IPS-18c (cell line): ENCODE data around the gene PEX5L.

Experiments
- H3K4me3 ChIP-seq: 2 replicates; pipeline ENCODE4 v1.7.0; 2013; ENCODE audit warnings: low read depth, mild to moderate bottlenecking, low read length, moderate library complexity; ENCODE audit not compliant: insufficient read depth
- H3K9me3 ChIP-seq: one replicate; pipeline ENCODE4 v1.6.1; 2013; ENCODE audit warnings: mild to moderate bottlenecking, low read length, moderate library complexity; ENCODE audit not compliant: control insufficient read depth, insufficient read depth

The PEX5L gene

DNA sequence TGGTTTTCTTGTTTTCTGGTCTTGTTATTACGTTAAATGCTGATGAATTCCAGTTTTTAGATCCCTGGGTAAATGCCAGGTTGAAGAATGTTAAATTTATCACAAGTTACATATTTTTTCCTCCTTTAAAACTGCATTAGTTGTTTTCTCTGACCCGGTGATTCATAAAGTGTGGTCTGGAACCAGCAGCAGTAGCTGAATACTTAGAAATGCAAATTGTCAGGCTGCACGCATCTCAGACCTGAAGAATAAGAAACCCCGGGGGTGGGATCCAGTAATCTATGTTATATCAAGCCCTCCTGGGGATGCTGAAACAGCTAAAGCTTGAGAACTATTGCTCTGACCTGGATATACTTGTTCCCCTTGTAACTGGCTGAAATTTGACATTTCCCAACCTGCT, 69.1 kb downstream of the PEX5L start:
- H3K9me3 ChIP-seq = peaks cover 2% of the 10 kb centered on the region
- H3K4me3 ChIP-seq = no peak overlapping the region

DNA sequence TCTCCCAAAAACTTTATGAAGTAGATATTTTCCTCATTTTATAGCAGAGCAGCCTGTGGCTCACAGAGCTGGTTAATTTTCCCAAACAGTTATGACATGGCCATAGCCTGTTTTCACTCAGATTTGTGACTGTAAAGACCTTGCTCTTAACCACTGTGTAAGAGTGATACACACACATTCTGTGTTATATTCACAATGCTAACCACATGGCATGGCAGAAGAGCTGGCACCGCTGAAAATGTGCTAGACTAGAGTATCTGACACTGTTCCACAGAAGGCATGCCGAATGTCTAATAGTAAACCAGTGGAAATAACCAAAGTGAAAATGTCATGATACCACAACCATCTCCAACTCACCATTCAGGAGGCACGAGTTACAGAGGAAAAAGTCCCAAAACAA, 71.8 kb downstream of the PEX5L start:
- no peak overlapping the region for H3K4me3 ChIP-seq
- peaks cover 2% of the 10 kb centered on the region for H3K9me3 ChIP-seq

DNA sequence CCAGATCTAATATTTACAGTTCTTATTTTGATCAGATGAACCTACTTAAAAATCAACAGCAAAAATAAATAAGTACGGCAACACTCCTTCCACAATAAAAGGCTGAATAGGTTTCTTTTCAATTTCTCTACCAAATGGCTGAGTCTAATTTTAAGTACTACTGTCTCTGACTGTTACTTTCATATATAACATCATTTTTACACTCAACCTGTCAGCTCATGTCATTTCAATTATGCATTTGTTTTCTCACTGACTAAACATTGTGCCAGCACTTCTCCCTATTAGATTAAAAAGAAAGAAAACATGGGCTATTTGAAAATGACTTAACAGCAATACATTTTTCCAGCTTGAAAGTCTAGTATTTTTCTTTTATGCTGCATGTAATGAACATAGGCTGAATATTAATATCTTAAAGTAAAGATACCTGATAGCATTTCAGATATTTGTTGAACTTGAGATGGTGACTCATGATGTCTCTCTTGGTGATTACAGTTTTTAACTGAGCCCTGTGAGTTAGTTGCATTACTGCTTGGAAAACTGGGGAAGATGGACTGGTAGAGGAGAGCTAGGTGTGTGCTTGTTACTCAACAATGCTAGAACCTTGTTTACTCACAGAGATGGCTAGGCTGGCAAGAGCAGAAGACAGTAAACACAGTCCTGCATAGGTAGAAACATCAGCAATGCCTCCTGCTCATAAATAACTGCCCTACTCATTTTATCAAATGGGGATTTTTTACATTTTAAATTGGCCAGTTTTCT, 73.9 kb downstream of the PEX5L start:
- Histone ChIP-seq H3K4me3 (no peak overlapping the region), H3K9me3 (peaks cover 2% of the 10 kb centered on the region)

DNA sequence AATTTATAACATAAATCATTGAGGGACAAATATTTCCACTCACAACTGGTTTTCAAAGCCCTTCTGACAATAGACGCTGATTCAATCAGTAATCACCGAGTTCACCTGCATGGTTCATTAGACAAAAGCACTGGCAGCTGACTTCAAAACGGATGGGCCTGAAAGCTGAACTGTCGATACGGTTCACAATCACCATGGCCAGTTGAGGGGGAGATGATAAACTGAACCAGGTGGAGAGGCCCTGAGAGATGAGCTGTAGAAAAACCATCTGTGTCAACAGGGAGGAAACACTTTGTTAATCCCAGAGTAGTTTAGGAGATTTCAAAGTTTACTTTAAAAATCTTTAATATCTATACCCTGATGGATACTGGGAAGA, 75.0 kb downstream of the PEX5L start:
- Histone ChIP-seq H3K9me3 (peaks cover 2% of the 10 kb centered on the region), H3K4me3 (no peak overlapping the region)

DNA sequence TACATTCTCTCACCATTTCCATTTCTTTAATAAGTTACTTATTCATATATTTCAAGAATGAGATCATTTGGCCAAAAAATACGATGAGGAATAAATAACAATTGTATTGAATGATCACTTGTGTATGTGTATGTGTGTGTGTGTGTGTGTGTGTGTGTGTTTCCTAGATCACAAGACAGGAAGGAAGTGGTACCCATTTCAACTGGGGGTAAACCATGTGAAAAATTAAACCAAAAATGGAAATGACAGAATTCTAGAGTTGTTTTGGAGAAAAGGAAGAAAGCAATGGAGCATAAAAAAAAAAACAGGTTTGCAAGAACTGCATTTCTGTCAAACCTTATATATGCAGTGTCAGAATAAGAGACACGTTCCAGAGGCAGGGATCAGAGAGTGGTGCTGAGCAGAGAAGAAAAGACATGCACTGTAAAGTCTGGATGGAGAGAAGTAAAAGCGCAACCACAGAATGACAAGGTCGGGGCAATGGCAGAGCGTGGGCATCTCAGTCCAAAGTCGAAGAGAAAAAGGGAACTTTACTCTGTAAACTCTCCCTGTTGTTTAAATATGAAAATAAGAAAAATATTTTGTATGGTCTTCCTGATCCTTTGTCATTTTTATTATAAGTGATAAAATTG, 75.5 kb downstream of the PEX5L start:
- H3K4me3 ChIP-seq = no peak overlapping the region
- peaks cover 2% of the 10 kb centered on the region for H3K9me3 ChIP-seq

DNA sequence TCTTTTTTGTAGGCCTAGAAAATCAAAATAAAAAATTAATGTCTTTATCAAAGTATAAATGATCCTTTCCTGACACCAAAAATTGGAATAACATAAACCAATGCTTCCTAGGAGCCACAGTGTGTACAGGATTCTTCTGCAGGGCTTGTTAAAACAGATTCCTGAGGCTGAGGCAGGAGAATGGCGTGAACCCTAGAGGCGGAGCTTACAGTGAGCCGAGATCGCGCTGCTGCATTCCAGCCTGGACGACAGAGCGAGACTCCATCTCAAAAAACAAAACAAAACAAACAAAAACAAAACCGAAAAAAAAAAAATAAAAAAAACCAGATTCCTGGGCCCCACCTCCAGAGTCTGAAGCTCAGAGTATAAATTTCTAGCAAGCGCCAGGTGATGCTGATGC, 78.0 kb downstream of the PEX5L start:
- H3K4me3 ChIP-seq = no peak overlapping the region

DNA sequence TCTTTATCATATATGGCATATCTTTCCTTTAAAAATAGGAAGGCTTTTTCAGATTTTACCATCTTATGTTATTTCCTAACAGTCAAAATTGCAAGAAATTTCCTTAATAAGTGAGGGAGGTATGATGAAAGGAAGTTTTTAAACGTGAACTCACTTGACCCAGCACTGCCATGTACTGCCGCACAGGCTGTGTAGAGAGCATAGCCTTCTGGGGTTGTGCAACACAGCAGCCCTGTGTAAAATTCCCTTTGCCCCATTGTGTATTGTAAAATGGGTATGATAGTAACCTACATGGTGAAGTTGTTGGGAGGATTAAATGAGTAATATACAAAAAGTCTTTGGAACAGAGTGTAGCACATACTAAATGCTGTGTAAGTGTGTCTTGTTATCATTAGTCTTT, 78.6 kb downstream of the PEX5L start:
- H3K9me3 ChIP-seq = no peaks in the 10 kb centered on the region
- H3K4me3 ChIP-seq = no peak overlapping the region

More for the DNA sequence above, 78.0 kb downstream of the PEX5L start:
- no peaks in the 10 kb centered on the region for H3K9me3 ChIP-seq

DNA sequence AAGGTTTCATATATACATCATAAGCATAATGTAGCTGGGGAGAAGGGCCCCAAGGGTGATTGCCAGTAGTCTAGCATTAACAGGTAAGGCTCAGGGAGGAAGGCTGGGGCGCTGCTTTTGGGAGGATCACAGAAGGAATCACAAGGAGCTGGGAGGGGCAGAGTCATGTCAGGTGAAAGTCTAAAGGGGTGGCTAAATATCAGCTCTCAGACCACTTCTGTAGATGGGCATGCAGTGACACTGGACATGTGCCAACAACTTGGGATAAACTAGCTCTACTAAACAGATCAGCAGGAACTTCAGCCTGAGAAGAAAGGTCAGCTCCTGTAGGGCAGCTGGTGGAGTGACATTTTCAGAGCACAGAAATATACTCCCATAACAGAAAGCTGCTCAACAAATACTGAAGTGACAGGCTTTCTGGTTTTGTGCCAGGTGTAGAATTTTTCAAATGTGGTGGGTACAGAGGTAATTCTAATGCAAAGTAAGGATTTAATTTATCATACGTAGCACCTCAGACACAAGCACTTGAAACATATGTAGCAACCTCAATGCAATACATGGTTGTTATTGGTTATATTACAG, 79.4 kb downstream of the PEX5L start:
- no peak overlapping the region for H3K4me3 ChIP-seq

DNA sequence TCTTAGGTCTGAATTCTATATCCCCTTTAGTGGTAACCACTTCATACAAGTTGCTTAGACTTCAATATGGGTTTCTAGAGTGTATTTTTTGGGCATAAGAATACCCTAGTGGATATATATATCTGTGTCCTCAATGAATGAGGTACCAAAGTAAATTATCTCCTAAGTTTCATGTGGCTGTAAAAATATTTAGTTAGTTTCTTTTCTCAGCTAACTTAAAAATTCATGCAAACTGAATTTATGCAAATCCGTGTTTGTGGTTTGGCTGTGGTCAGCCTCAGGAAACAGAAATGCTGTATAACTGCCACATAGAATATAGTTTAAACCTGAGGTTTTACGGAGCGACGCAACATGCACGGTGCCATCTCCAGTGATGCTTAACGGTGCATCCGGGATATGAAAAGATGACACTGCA, 80.3 kb downstream of the PEX5L start:
- Histone ChIP-seq H3K9me3 (no peaks in the 10 kb centered on the region), H3K4me3 (no peak overlapping the region)

More for the DNA sequence above, 79.4 kb downstream of the PEX5L start:
- no peaks in the 10 kb centered on the region for H3K9me3 ChIP-seq

DNA sequence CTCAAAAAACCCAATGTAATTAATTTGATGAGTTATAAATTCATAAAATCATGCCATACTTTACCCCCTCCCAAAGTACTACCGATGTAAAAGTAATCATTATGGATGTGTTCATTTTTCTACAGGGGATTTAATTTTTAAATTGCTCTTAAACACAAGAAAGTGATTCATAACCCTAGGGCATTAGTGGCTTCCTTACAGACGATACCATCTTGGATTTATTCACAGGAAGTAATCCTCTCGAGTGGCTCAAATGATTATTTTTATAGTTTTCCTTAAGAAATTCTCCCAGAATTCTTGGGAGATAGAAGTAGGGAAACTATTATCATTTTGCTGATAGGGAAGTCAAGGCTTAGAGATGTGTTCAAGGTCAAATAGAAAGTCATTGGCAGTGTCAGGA, 80.9 kb downstream of the PEX5L start:
- no peaks in the 10 kb centered on the region for H3K9me3 ChIP-seq
- no peak overlapping the region for H3K4me3 ChIP-seq

DNA sequence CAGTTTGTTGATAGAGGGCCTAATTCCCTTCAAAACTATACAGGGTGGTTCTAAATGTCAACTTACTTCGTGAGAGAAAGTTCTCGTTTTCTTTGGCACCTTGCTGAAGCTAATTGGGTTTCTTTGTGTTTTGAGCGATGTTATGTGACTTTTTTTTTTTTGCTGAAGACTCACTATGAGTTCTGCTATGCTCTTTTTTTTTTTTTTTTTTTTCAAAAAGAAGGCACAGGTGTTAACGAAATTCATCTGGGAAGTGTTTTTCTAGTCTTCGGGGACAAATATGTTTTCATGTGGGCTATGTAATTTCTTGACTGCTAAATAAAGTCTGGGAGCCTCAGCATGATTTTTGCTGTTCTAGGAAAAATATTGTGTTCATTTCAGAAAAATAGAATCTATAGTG, 81.5 kb downstream of the PEX5L start:
- no peak overlapping the region for H3K4me3 ChIP-seq

DNA sequence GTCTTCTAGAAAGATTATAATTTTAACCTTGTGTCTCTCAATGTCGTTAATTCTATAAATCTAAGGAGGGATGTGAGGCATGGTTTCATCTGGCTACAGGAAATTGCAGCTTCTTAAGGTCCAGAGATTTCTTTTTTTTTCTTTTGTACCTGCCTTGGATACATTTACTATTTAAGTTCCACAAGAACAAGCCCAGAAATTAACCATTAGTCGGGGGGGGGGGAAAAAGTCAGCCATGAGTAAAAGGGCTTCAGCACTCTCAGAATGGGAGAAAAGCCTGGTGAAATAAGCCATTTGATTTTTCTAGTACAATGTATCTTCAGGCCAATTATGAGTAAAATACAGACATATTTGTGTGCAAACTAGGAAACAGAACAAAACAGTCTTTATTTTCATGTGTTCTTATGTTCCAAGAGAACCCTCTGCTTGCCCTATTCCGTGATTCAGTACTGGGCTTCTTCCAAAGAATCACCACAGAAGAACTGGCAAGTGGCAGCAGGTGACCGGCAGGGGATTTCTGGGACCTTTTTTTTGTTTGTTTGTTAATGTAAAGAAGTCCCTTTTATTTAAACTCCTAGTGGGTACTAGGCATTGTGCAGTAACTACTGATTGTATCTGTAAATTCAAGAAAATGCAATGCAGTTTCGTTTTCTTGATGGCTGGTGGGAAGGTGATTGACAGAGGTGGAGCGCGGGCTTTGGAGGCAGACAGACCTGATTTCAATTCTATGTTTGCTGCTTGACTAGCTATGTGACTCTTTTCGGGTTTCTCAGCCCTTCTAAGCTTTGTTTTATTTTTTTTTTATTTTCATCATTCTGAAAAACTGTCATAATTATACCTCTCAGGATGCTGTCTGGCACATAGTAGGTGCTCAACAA, 82.5 kb downstream of the PEX5L start:
- Histone ChIP-seq H3K4me3 (no peak overlapping the region), H3K9me3 (no peaks in the 10 kb centered on the region)

More for the DNA sequence above, 81.5 kb downstream of the PEX5L start:
- no peaks in the 10 kb centered on the region for H3K9me3 ChIP-seq

DNA sequence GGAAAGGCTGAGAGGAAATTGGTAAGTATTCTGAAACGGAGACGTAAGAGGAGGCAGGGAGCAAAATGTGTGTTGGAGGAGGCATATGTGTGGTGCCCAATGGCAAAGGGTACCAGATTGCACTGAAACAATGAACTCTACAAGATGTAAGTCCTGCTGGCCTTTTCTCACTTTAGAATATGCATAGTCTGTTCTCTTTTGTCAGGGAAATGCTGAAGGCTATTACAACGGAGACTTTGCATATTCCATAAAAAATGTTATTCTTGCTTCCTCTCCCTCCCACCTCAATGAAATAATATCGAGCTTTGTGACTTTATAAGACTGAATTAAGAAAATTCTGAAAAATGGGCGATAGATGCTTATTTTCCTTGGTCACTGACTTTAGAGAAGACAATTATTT, 85.9 kb downstream of the PEX5L start:
- no peak overlapping the region for H3K4me3 ChIP-seq
- H3K9me3 ChIP-seq = no peaks in the 10 kb centered on the region

DNA sequence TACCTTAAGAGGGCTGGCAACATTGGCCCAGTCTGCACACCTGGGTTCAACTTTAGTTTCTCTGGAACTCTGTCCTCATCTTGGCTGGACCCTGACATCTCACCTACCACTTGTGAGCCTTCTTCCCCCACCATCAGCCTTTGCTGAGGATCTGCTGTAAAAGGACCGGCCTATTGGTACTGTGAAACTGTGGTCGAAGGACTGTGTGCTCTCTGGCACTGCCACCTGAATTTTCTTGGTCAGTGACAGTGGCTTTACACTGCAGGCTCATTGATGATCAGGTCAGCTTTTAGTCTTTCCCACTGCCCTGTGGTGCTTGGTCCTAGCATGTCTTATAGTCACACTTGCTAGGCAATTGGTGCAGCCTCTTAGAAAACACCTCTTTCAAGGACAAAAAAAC, 86.9 kb downstream of the PEX5L start:
- Histone ChIP-seq H3K4me3 (no peak overlapping the region), H3K9me3 (no peaks in the 10 kb centered on the region)

DNA sequence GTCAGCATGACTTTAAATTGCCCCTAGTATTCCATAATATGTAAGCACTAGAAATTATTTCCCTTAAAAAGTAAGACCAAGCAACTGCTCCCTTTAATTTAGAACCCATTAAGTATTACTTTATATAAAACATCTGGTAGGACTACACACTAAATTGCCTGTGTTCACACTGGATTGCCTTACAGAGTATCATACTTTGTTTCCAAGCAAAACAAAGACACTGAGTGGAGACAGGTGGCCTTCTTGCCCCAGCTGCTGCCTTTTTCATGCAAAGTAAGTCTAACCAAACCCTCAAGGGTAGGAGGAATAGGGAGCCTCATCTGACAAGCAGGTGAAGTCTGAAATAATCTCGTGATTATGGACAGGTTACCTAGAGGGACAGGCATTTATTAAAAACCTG, 87.3 kb downstream of the PEX5L start:
- Histone ChIP-seq H3K9me3 (no peaks in the 10 kb centered on the region), H3K4me3 (no peak overlapping the region)

DNA sequence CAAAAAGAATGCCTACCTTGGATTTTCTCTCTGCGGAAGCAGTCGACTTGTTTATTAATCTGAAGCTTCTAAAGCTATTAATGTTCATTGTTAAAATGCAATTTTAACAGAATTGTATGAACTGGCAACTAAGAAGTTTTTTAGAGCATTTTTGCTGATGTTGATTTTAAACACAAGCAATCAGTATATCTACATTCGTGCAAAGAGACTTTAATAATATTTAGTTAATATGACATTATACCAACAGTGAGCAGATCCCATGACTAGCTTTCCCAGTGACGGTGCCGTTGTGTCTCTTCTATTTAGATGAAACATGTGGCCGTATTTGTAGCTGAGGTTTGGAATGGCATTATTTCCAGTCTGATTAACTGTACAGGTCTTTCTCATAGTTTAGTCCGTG, 88.0 kb downstream of the PEX5L start:
- Histone ChIP-seq H3K4me3 (no peak overlapping the region), H3K9me3 (no peaks in the 10 kb centered on the region)

DNA sequence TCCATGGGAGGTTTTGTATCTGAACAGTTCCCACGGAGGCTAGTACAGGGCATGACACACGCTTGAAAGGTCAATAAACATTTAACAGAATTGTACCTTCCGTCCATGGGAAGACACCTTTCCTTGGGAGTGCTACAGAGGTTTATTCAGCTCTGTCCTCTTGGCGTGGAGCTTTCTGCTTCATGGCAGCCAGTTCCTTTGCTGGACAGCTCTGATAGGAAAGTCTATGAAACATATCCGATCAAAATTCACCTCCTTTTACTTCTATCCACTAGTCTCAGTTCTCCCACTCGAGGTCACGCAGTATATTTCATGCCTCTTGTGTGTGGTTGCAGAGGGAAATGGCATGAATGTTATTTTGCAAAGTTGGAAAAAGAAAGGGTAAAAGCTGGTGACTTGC, 91.2 kb downstream of the PEX5L start:
- Histone ChIP-seq H3K4me3 (no peak overlapping the region), H3K9me3 (no peaks in the 10 kb centered on the region)
